IMR-90 (cell line): ENCODE measurements around the gene ZMIZ2. TPM values are rescaled to one million over a fixed set of nuclear protein-coding genes. Genes with fewer than 3 reads are reported as not detected.

Source experiments
- ATAC-seq: fragments of 200-7000 bp; cut with Tn5 transposase; 2 replicates; pipeline ENCODE4 v1.9.1; 2020; ENCODE audit warnings: low read depth, mild to moderate bottlenecking, moderate library complexity
- BruUV-seq: library from RNA; stranded (reverse); fragments of 400-500 nt; replicated peaks from 2 replicates; lab custom pipeline; 2021; lab: Mats Ljungman, UMichigan
- CTCF ChIA-PET: fragments of 300-600 bp; formaldehyde crosslinking; extraction: SDS; loops from one replicate; lab custom pipeline; 2021; ENCODE audit warnings: antibody characterized with exemption; lab: Yijun Ruan, JAX
- POLR2A ChIA-PET: fragments of 300-600 bp; sonication (Branson Sonifier 250); formaldehyde crosslinking; loops from one replicate; lab custom pipeline; 2022; ENCODE audit warnings: antibody characterized with exemption; ENCODE audit not compliant: unreplicated experiment; lab: Charles Lee
- DNase-seq: peaks from one replicate; pipeline ENCODE4 v3.0.0; 2013
- H2AFZ ChIP-seq: replicated peaks from 2 replicates; pipeline ENCODE3; 2013; ENCODE audit warnings: low read length, mild to moderate bottlenecking; ENCODE audit not compliant: poor library complexity
- H2AK5ac ChIP-seq: 2 replicates; pipeline ENCODE4 v1.6.1; 2013; ENCODE audit warnings: low read depth, low read length, inconsistent platforms
- H2AK9ac ChIP-seq: replicated peaks from 2 replicates; pipeline ENCODE3; 2013; ENCODE audit warnings: mild to moderate bottlenecking, low read depth, low read length, moderate library complexity; ENCODE audit not compliant: poor library complexity
- H2BK120ac ChIP-seq: 2 replicates; pipeline ENCODE4 v1.6.1; 2013; ENCODE audit warnings: low read depth, low read length, inconsistent platforms
- H2BK15ac ChIP-seq: 3 replicates; pipeline ENCODE4 v1.6.1; 2013; ENCODE audit warnings: low read depth, low read length, inconsistent platforms
- H2BK20ac ChIP-seq: 2 replicates; pipeline ENCODE4 v1.6.1; 2013; ENCODE audit warnings: low read depth, mild to moderate bottlenecking, inconsistent platforms, low read length, moderate library complexity
- H2BK5ac ChIP-seq: 2 replicates; pipeline ENCODE4 v1.6.1; 2013; ENCODE audit warnings: mild to moderate bottlenecking, low read depth, low read length, inconsistent platforms; ENCODE audit not compliant: poor library complexity, severe bottlenecking
- H3K14ac ChIP-seq: replicated peaks from 2 replicates; pipeline ENCODE4 v1.6.1; 2013; ENCODE audit warnings: low read depth, low read length, inconsistent platforms
- H3K18ac ChIP-seq: 2 replicates; pipeline ENCODE4 v1.6.1; 2013; ENCODE audit warnings: low read depth, low read length, control low read depth
- H3K23ac ChIP-seq: 2 replicates; pipeline ENCODE4 v1.6.1; 2013; ENCODE audit warnings: low read depth, low read length, inconsistent platforms
- H3K27ac ChIP-seq: 2 replicates; pipeline ENCODE4 v1.5.1; 2013; ENCODE audit warnings: mild to moderate bottlenecking, control low read depth, low read length; ENCODE audit not compliant: insufficient read depth
- H3K27me3 ChIP-seq: 2 replicates; pipeline ENCODE4 v1.6.1; 2013; ENCODE audit warnings: low read length; ENCODE audit not compliant: control insufficient read depth, insufficient read depth
- H3K36me3 ChIP-seq: 2 replicates; pipeline ENCODE4 v1.6.1; 2013; ENCODE audit warnings: low read length, mixed read lengths; ENCODE audit not compliant: control insufficient read depth, insufficient read depth
- H3K4ac ChIP-seq: 2 replicates; pipeline ENCODE4 v1.6.1; 2013; ENCODE audit warnings: low read depth, low read length, inconsistent platforms
- H3K4me1 ChIP-seq: 2 replicates; pipeline ENCODE4 v1.6.1; 2013; ENCODE audit warnings: low read length, mixed read lengths; ENCODE audit not compliant: control insufficient read depth, insufficient read depth
- H3K4me2 ChIP-seq: 2 replicates; pipeline ENCODE4 v1.6.1; 2013; ENCODE audit warnings: low read depth, mild to moderate bottlenecking, control low read depth, low read length, moderate library complexity
- H3K4me3 ChIP-seq: 2 replicates; pipeline ENCODE4 v1.5.1; 2013; ENCODE audit warnings: low read depth, mild to moderate bottlenecking, control low read depth, low read length, moderate library complexity; ENCODE audit not compliant: insufficient read depth
- H3K56ac ChIP-seq: 2 replicates; pipeline ENCODE4 v1.6.1; 2013; ENCODE audit warnings: low read length, inconsistent platforms; ENCODE audit not compliant: insufficient read depth; ENCODE audit errors: extremely low read depth
- H3K79me1 ChIP-seq, 2 experiments: 2 replicates each; pipeline ENCODE4 v1.6.1; 2013; ENCODE audit warnings: low read length in 2 of 2, inconsistent platforms in 1 of 2, low read depth in 1 of 2
- H3K9ac ChIP-seq: 2 replicates; pipeline ENCODE4 v1.6.1; 2013; ENCODE audit warnings: low read depth, low read length, control low read depth
- H3K9me1 ChIP-seq: 2 replicates; pipeline ENCODE4 v1.6.1; 2013; ENCODE audit warnings: low read length, inconsistent platforms; ENCODE audit not compliant: insufficient read depth
- H3K9me3 ChIP-seq: 2 replicates; pipeline ENCODE4 v1.6.1; 2013; ENCODE audit warnings: low read length; ENCODE audit not compliant: control insufficient read depth, insufficient read depth
- H4K20me1 ChIP-seq: 2 replicates; pipeline ENCODE4 v1.6.1; 2013; ENCODE audit warnings: low read length, inconsistent platforms; ENCODE audit not compliant: insufficient read depth
- H4K5ac ChIP-seq: 2 replicates; pipeline ENCODE4 v1.6.1; 2013; ENCODE audit warnings: mild to moderate bottlenecking, low read depth, low read length, control low read depth
- H4K8ac ChIP-seq, 2 experiments: 2 replicates each; pipeline ENCODE4 v1.6.1; 2013; ENCODE audit warnings: low read depth in 2 of 2, low read length in 2 of 2, control low read depth in 1 of 2, inconsistent platforms in 1 of 2
- H4K91ac ChIP-seq: 2 replicates; pipeline ENCODE4 v1.6.1; 2013; ENCODE audit warnings: low read depth, low read length, inconsistent platforms; ENCODE audit not compliant: insufficient read depth
- BHLHE40 ChIP-seq: fragments of 150-350 bp; IDR thresholded peaks from 2 replicates; pipeline ENCODE4 v1.6.1; 2016; ENCODE audit warnings: mild to moderate bottlenecking, low read depth, low read length
- CEBPB ChIP-seq: IDR thresholded peaks from 2 replicates; pipeline ENCODE4 v1.6.1; 2012; ENCODE audit warnings: low read depth, low read length, improper control_type of control experiment
- CHD1 ChIP-seq: IDR thresholded peaks from 2 replicates; pipeline ENCODE4 v1.6.1; 2012; ENCODE audit warnings: low read depth, low read length, improper control_type of control experiment
- CTCF ChIP-seq: conservative IDR thresholded peaks from 2 replicates; pipeline ENCODE4 v1.5.1; 2012; ENCODE audit warnings: mild to moderate bottlenecking, low read depth, low read length, improper control_type of control experiment
- ELK1 ChIP-seq: fragments of 150-350 bp; IDR thresholded peaks from 2 replicates; pipeline ENCODE4 v1.6.1; 2016; ENCODE audit warnings: low read depth, mild to moderate bottlenecking, low read length, moderate library complexity, borderline replicate concordance
- FOS ChIP-seq: fragments of 150-350 bp; IDR thresholded peaks from 2 replicates; pipeline ENCODE4 v1.6.1; 2016; ENCODE audit warnings: low read depth, low read length
- MAFK ChIP-seq: IDR thresholded peaks from 2 replicates; pipeline ENCODE4 v1.6.1; 2012; ENCODE audit warnings: low read depth, low read length, improper control_type of control experiment
- MAZ ChIP-seq: IDR thresholded peaks from 2 replicates; pipeline ENCODE4 v1.6.1; 2012; ENCODE audit warnings: low read depth, mild to moderate bottlenecking, low read length, improper control_type of control experiment, moderate library complexity, borderline replicate concordance
- MXI1 ChIP-seq: IDR thresholded peaks from 2 replicates; pipeline ENCODE4 v1.6.1; 2012; ENCODE audit warnings: low read depth, mild to moderate bottlenecking, low read length, moderate library complexity, borderline replicate concordance
- NFE2L2 ChIP-seq: fragments of 150-350 bp; IDR thresholded peaks from 2 replicates; pipeline ENCODE4 v1.6.1; 2016; ENCODE audit warnings: low read depth, mild to moderate bottlenecking, low read length
- POLR2A ChIP-seq: IDR thresholded peaks from 2 replicates; pipeline ENCODE4 v1.6.1; 2012; ENCODE audit warnings: mild to moderate bottlenecking, low read depth, low read length
- RAD21 ChIP-seq: IDR thresholded peaks from 2 replicates; pipeline ENCODE4 v1.6.1; 2012; ENCODE audit warnings: low read length, improper control_type of control experiment
- RCOR1 ChIP-seq: IDR thresholded peaks from 2 replicates; pipeline ENCODE4 v1.6.1; 2012; ENCODE audit warnings: mild to moderate bottlenecking, low read length, improper control_type of control experiment; ENCODE audit not compliant: insufficient replicate concordance
- RFX5 ChIP-seq: IDR thresholded peaks from 2 replicates; pipeline ENCODE4 v1.8.0; 2012; ENCODE audit warnings: low read depth, mild to moderate bottlenecking, low read length, moderate library complexity
- SMC3 ChIP-seq: fragments of 150-350 bp; IDR thresholded peaks from 2 replicates; pipeline ENCODE4 v1.6.1; 2016; ENCODE audit warnings: low read depth, mild to moderate bottlenecking, antibody characterized with exemption, low read length, moderate library complexity
- WGBS, 2 experiments: methylation state at CpG; one replicate each; pipeline versions ENCODE4 v1.1.5 to v1.1.7; 2013; ENCODE audit warnings: missing lambda C conversion rate in 2 of 2; ENCODE audit not compliant: insufficient read length in 1 of 2; ENCODE audit errors: extremely low coverage in 2 of 2; 5-methylcytosine and 5-hydroxymethylcytosine counted together
- dilution Hi-C: fragments of 300-500 bp; cut with HindIII; formaldehyde crosslinking; loops from one replicate; pipeline ENCODE4 v1.14.3; 2018; ENCODE audit warnings: low sequenced_read_pairs; ENCODE audit not compliant: unreplicated experiment
- in situ Hi-C: fragments of 300-500 bp; cut with MboI; formaldehyde crosslinking; loops from 3 replicates; pipeline ENCODE4 v1.14.3; 2019; ENCODE audit warnings: low sequenced_read_pairs, inconsistent platforms, mixed read lengths
- intact Hi-C: fragments of 100-400 bp; cut with micrococcal nuclease; formaldehyde crosslinking; loops from 2 replicates; pipeline ENCODE4 v1.10.0; 2022
- polyA plus RNA-seq, 3 experiments: library from polyadenylated mRNA; depleted of rRNA; stranded (reverse); fragments of >200 nt; gene quantifications; 2 replicates each; pipeline ENCODE4 v1.2.3, GENCODE V29; 2012; ENCODE audit warnings: low replicate concordance in 1 of 3
- total RNA-seq: library from RNA; depleted of rRNA; stranded (reverse); fragments of >200 nt; gene quantifications from 2 replicates; pipeline ENCODE4 v1.2.3, GENCODE V29; 2012

ZMIZ2 gene
- total and polyA plus RNA-seq, 2 of the 4 experiments (the other 2 are of a cell fraction), result 3.0 to 24.0 TPM

GRCh38 chr7:44735403-44736165 lies 13.1 kb upstream of the ZMIZ2 start:
- Histone ChIP-seq H3K36me3 (no peaks in the 10 kb centered on the region), H3K79me1 (peaks cover 0 to 9% of the 10 kb centered on the region in 2 experiments; a peak in 2 of 4 replicates), H2BK15ac (peak overlapping the region; percentile 98; the same call in 2 of the 3 replicates), H4K8ac (peak overlapping the region in 1 of 2 experiments; percentile 95), H2AK9ac (peak overlapping the region; percentile 77), H3K4me1 (peaks cover 14% of the 10 kb centered on the region), H3K27ac (peak overlapping the region; percentile 99), H3K4ac (peak overlapping the region; percentile 95), H3K23ac (peak overlapping the region; percentile 94; the same call in 1 of the 2 replicates), H3K9me3 (no peaks in the 10 kb centered on the region), H3K4me2 (peak overlapping the region; percentile 81), H2BK20ac (peak overlapping the region; percentile 99), H2BK120ac (peak overlapping the region; percentile 93), H3K4me3 (no peak overlapping the region), H3K14ac (peak overlapping the region; percentile 80), H3K9me1 (peaks cover 14% of the 10 kb centered on the region), H3K27me3 (no peaks in the 10 kb centered on the region), H4K91ac (peak overlapping the region; percentile 91), H3K18ac (peak overlapping the region; percentile 88; the same call in 1 of the 2 replicates), H2AK5ac (peak overlapping the region; percentile 93), H4K5ac (peak overlapping the region; percentile 85; the same call in 1 of the 2 replicates), H3K56ac (peak overlapping the region; percentile 89), H2BK5ac (peak overlapping the region; percentile 100), H2AFZ (peak overlapping the region; percentile 86), H3K9ac (no peak overlapping the region; the same call in 1 of the 2 replicates), H4K20me1 (no peaks in the 10 kb centered on the region)
- intact Hi-C loops, result no loop called here
- dilution Hi-C loops, result no loop called here
- peak; percentile 99 for DNase-seq
- no CpG with 5 or more reads among the region's 5 CpGs for WGBS, 2 experiments
- in situ Hi-C loops, result no loop called here
- ChIA-PET CTCF (no interaction called here), POLR2A (interaction anchor here (0.5 kb wide), 1 partner anchor 13 kb away, joined by 5 read pairs; the partner anchor contains the start of gene ZMIZ2)
- peak; percentile 80 for ATAC-seq
- BruUV-seq, result no TSS peak
- TF ChIP-seq RAD21 (peak; percentile 32), RFX5 (no peak), CEBPB (0 out of 2 replicates have a peak, but pooled peaks have one; percentile 18), MAZ (peak; percentile 21; the same call in 1 of the 2 replicates), POLR2A (0 out of 2 replicates have a peak, but pooled peaks have one; percentile 36), CTCF (0 out of 2 replicates have a peak, but pooled peaks have one; percentile 17), CHD1 (no peak), BHLHE40 (peak; percentile 60; the same call in 1 of the 2 replicates), ELK1 (no peak), MAFK (no peak), FOS (peak; percentile 96), RCOR1 (peak; percentile 87), MXI1 (no peak), NFE2L2 (peak; percentile 24; the same call in 1 of the 2 replicates), SMC3 (no peak)
